Loucy (cell line): Measurements from ENCODE around the gene THOC6.

Experiments used
- H2AFZ ChIP-seq: fragments of 200-600 bp; sonication (generic); 2 replicates; pipeline ENCODE4 v1.6.0; 2016; ENCODE audit warnings: antibody characterized with exemption, mild to moderate bottlenecking, low read length, moderate library complexity
- H3F3A ChIP-seq: fragments of 200-600 bp; 2 replicates; pipeline ENCODE4 v1.6.0; 2016; ENCODE audit warnings: antibody characterized with exemption, low read depth, mild to moderate bottlenecking
- H3K27me3 ChIP-seq: fragments of 200-600 bp; sonication (generic); 2 replicates; pipeline ENCODE4 v1.6.1; 2014; ENCODE audit warnings: low read length, mild to moderate bottlenecking; ENCODE audit not compliant: insufficient read depth, poor library complexity, severe bottlenecking
- H3K36me3 ChIP-seq: fragments of 200-600 bp; sonication (generic); 2 replicates; pipeline ENCODE4 v1.6.1; 2016; ENCODE audit warnings: low read length; ENCODE audit not compliant: insufficient read depth
- H3K4me1 ChIP-seq: fragments of 200-600 bp; sonication (generic); 2 replicates; pipeline ENCODE4 v1.5.1; 2014; ENCODE audit warnings: low read length, mild to moderate bottlenecking; ENCODE audit not compliant: insufficient read depth, poor library complexity, severe bottlenecking
- H3K4me2 ChIP-seq: fragments of 200-600 bp; sonication (generic); 2 replicates; pipeline ENCODE4 v1.6.0; 2014; ENCODE audit warnings: antibody characterized with exemption, low read length, low read depth, mild to moderate bottlenecking; ENCODE audit not compliant: poor library complexity, severe bottlenecking
- H3K4me3 ChIP-seq: fragments of 200-600 bp; sonication (generic); 2 replicates; pipeline ENCODE4 v1.5.1; 2014; ENCODE audit warnings: low read length, mild to moderate bottlenecking, mixed read lengths; ENCODE audit not compliant: poor library complexity, severe bottlenecking
- H3K79me2 ChIP-seq: fragments of 200-600 bp; sonication (generic); 2 replicates; pipeline ENCODE4 v1.6.1; 2014; ENCODE audit warnings: low read length; ENCODE audit not compliant: insufficient read depth
- H3K9ac ChIP-seq: fragments of 200-600 bp; sonication (generic); 2 replicates; pipeline ENCODE4 v1.6.0; 2014; ENCODE audit warnings: mild to moderate bottlenecking, low read depth, low read length, moderate library complexity; ENCODE audit not compliant: poor library complexity, severe bottlenecking
- H3K9me2 ChIP-seq: fragments of 200-600 bp; sonication (generic); replicated peaks from 2 replicates; pipeline ENCODE4 v1.6.1; 2016; ENCODE audit warnings: low read depth, low read length, mixed read lengths
- H3K9me3 ChIP-seq: fragments of 200-600 bp; sonication (generic); 2 replicates; pipeline ENCODE4 v1.6.1; 2014; ENCODE audit warnings: mild to moderate bottlenecking, antibody characterized with exemption, low read length, low read depth; ENCODE audit not compliant: insufficient read depth
- H4K20me1 ChIP-seq: fragments of 200-600 bp; sonication (generic); 2 replicates; pipeline ENCODE4 v1.6.0; 2014; ENCODE audit warnings: antibody characterized with exemption, low read length, mild to moderate bottlenecking; ENCODE audit not compliant: insufficient read depth, poor library complexity, severe bottlenecking
- CTCF ChIP-seq: fragments of 200-600 bp; sonication (generic); conservative IDR thresholded peaks from 2 replicates; pipeline ENCODE4 v1.5.1; 2014; ENCODE audit warnings: mild to moderate bottlenecking, antibody characterized with exemption, low read length
- EZH2phosphoT487 ChIP-seq: fragments of 200-600 bp; IDR thresholded peaks from 2 replicates; pipeline ENCODE4 v1.6.1; 2018; ENCODE audit warnings: antibody characterized with exemption, mild to moderate bottlenecking, moderate library complexity, borderline replicate concordance

Gene THOC6

GRCh38 chr16:3030222-3031212 lies 6.7 kb downstream of the THOC6 start:
- H3K4me1 ChIP-seq = no peaks in the 10 kb centered on the region
- TF ChIP-seq CTCF (no peak), EZH2phosphoT487 (no peak)
- no peaks in the 10 kb centered on the region for H3K79me2 ChIP-seq
- no peaks in the 10 kb centered on the region for H3F3A ChIP-seq
- no peaks in the 10 kb centered on the region for H3K9me3 ChIP-seq
- H3K9ac ChIP-seq = no peak overlapping the region
- no peaks in the 10 kb centered on the region for H3K36me3 ChIP-seq
- H3K4me2 ChIP-seq = no peak overlapping the region
- H3K9me2 ChIP-seq = no peaks in the 10 kb centered on the region
- H3K27me3 ChIP-seq = no peaks in the 10 kb centered on the region
- H2AFZ ChIP-seq = no peak overlapping the region
- H3K4me3 ChIP-seq = no peak overlapping the region
- no peaks in the 10 kb centered on the region for H4K20me1 ChIP-seq

GRCh38 chr16:3032624-3033023 lies 8.8 kb downstream of the THOC6 start:
- no peaks in the 10 kb centered on the region for H3K79me2 ChIP-seq
- no peaks in the 10 kb centered on the region for H4K20me1 ChIP-seq
- no peaks in the 10 kb centered on the region for H3K9me3 ChIP-seq
- H3F3A ChIP-seq = no peaks in the 10 kb centered on the region
- H3K9ac ChIP-seq = no peak overlapping the region
- no peak overlapping the region for H2AFZ ChIP-seq
- H3K27me3 ChIP-seq = no peaks in the 10 kb centered on the region
- H3K4me3 ChIP-seq = no peak overlapping the region
- no peaks in the 10 kb centered on the region for H3K4me1 ChIP-seq
- no peak for TF ChIP-seq EZH2phosphoT487
- TF ChIP-seq CTCF = no peak
- no peak overlapping the region for H3K4me2 ChIP-seq
- H3K36me3 ChIP-seq = no peaks in the 10 kb centered on the region
- no peaks in the 10 kb centered on the region for H3K9me2 ChIP-seq

- H3K9me3 ChIP-seq = no peaks in the 10 kb centered on the region
- no peak overlapping the region for H3K9ac ChIP-seq
- H3K4me1 ChIP-seq = no peaks in the 10 kb centered on the region
- no peak overlapping the region for H3K4me3 ChIP-seq
- no peaks in the 10 kb centered on the region for H3K9me2 ChIP-seq
- no peaks in the 10 kb centered on the region for H3K36me3 ChIP-seq
- no peaks in the 10 kb centered on the region for H4K20me1 ChIP-seq
- H3K79me2 ChIP-seq = no peaks in the 10 kb centered on the region
- H3K4me2 ChIP-seq = no peak overlapping the region
- no peaks in the 10 kb centered on the region for H3F3A ChIP-seq
- TF ChIP-seq EZH2phosphoT487 = no peak
- no peak for TF ChIP-seq CTCF
- no peaks in the 10 kb centered on the region for H3K27me3 ChIP-seq
- no peak overlapping the region for H2AFZ ChIP-seq
Observed at GRCh38 chr16:3035289-3035971, 11.6 kb downstream of the THOC6 start.
